Activated naive CD4-positive, alpha-beta T cell (primary cell): ENCODE measurements around the gene NUDT3.
"Not testable (repeated sequence)": the region's sequence is repeated elsewhere in the genome, so short reads cannot be mapped to it uniquely, and the experiment has no call there.

Experiments
- DNase-seq, 4 experiments: peaks; one replicate each; lab custom pipeline; 2025; lab: John Stamatoyannopoulos, UW

Gene NUDT3

GRCh38 chr6:34285448-34286164, 106.9 kb downstream of the NUDT3 start:
- no peak for DNase-seq

GRCh38 chr6:34284563-34285447, 107.7 kb downstream of the NUDT3 start:
- no peak for DNase-seq

- DNase-seq: no peak
Measured at GRCh38 chr6:34281702-34282334, 110.7 kb downstream of the NUDT3 start.

GRCh38 chr6:34280216-34280615, 112.3 kb downstream of the NUDT3 start:
- DNase-seq: no peak

- no peak for DNase-seq
Measured at GRCh38 chr6:34278833-34279232, 113.6 kb downstream of the NUDT3 start.

GRCh38 chr6:34277763-34278112, 114.7 kb downstream of the NUDT3 start:
- DNase-seq: no peak

GRCh38 chr6:34276881-34277762, 115.3 kb downstream of the NUDT3 start:
- no peak for DNase-seq

- DNase-seq: no peak
Measured at GRCh38 chr6:34276191-34276590, 116.3 kb downstream of the NUDT3 start.

- no peak for DNase-seq
Measured at GRCh38 chr6:34275128-34275804, 117.2 kb downstream of the NUDT3 start.

GRCh38 chr6:34274129-34274528, 118.3 kb downstream of the NUDT3 start:
- DNase-seq: no peak

GRCh38 chr6:34273242-34273805, 119.1 kb downstream of the NUDT3 start:
- DNase-seq: no peak

GRCh38 chr6:34272013-34272926, 120.2 kb downstream of the NUDT3 start:
- DNase-seq: no peak

GRCh38 chr6:34269658-34270341, 122.7 kb downstream of the NUDT3 start:
- not testable (repeated sequence) for DNase-seq

GRCh38 chr6:34269132-34269531, 123.3 kb downstream of the NUDT3 start:
- DNase-seq: not testable (repeated sequence)

- no peak for DNase-seq
Measured at GRCh38 chr6:34267746-34268145, 124.7 kb downstream of the NUDT3 start.

GRCh38 chr6:34263484-34263883, 129.0 kb downstream of the NUDT3 start:
- DNase-seq: not testable (repeated sequence)

GRCh38 chr6:34260576-34261267, 131.7 kb downstream of the NUDT3 start:
- no peak for DNase-seq

GRCh38 chr6:34259529-34260069, 132.9 kb downstream of the NUDT3 start:
- no peak for DNase-seq
